HG02588 (cell line): ENCODE results near the gene ZNF626.
"Not testable (repeated sequence)": the region's sequence is repeated elsewhere in the genome, so short reads cannot be mapped to it uniquely, and the experiment has no call there.

Experiments used
- ATAC-seq: cut with Tn5 transposase; IDR thresholded peaks from one replicate; pipeline ENCODE4 v1.9.1; 2021; ENCODE audit warnings: mild to moderate bottlenecking, moderate library complexity; ENCODE audit not compliant: unreplicated experiment

ZNF626 gene

DNA sequence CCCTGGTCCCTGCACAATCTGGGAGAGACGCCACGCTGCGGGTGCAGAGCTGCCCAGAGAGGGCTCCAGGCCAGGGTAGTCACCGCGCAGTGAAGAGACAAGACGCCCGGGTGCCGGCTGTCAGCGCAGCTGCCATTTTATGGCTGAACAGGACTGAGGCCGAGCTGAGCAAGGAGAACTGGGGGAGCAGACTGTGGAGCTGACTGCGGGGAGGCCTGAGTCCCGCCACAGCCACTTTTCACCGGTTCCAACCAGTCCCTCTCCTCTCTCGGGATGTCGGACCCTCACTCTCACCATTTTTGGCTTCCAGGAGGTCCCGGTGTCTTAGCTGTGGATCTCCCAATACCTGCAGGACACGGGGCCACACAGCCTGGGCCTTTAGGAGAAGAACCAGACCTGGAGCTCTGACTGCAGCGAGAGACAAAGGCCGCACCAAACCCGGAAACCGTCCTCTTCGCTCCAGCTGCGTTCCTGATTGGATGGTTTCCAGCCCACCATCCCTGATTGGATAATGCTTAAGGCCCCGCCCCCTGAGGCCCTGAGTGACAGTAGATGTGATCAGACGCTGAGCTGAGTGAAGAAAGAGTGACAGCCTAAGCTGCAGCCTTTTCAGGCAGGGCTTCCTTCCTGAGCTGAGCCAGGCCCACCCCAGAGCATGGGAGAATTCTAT lies at the start of gene ZNF626:
Gene ZNF626 (minus strand): TSS at position 422 of the 670 bp plus-strand sequence. CDS start 125 bp downstream, at position 297.
- ATAC-seq = peak; percentile 86

DNA sequence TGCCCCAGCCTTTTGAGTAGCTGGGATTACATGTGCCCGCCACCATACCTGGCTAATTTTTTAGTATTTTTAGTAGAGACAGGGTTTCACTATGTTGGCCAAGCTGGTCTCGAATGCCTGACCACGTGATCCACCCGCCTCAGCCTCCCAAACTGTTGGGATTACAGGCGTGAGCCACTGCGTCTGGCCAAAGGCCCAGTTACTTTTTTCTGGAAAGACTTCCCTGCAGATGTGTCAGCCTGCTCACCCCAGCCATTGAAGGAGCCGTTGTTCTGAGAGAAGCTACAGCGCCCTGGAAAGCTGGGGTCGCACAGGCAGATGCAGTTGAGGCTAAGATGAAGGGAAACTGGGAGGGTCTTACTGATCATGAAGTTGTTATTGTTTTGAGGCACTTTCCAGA lies 7.9 kb upstream of the ZNF626 start:
- ATAC-seq = no peak

DNA sequence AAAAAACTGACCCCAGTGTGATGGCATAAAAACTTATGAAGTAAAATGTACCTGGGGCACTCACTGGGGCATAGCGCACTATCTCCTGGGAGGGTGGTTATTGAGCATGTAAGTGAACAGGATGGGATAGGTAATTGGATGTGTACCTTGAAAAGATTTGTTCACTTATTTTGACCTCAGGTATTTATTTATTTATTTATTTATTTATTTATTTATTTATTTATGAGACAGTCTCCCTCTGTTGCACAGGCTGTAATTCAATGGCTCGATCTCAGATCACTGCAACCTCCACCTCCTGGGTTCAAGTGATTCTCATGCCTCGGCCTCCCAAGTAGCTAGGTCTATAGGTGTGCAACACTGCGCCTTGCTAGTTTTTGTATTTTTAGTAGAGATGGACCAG lies 5.9 kb upstream of the ZNF626 start:
- no peak for ATAC-seq

DNA sequence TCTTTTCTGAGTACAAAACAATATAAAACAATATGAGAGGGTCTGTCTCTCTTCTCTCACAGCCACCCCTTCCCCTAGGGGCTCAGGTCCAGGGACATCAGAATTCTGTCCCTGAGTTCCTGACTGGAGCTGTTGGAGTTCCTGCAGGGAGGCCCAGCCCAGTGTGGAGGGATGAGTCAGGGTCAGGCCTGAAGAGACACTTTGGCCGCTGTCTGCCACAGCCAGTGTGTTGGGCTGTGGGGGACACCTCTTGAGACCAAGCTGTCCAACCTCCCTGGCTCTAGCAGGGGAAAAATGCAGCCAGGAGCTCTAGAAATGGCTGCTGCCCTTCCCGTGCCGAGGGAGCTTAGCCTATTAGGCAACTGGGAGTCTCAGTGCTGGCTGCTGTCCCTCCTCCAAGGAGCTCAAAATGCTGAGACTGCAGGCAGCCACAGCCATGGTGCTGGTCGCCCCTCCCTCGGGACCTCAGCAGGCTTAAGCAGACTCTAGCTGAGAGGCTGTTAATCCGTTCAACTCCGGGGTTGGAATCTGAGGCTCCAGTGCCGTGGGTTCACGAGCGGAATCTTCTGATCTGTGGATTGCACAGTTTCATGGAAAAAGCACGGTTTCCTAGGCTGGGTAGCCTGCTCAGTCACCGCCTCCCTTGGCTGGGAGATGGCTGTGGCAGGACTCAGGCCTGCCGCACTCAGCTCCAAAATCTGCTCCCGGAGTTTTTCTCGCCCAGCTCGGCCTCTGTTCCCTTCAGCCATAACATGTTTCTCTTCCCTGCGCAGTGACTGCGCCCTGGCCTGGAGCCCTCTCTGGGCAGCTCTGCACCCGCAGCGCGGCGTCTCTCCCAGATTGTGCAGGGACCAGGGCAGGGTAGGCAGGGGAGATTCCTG lies 3.8 kb upstream of the ZNF626 start:
- no peak for ATAC-seq

DNA sequence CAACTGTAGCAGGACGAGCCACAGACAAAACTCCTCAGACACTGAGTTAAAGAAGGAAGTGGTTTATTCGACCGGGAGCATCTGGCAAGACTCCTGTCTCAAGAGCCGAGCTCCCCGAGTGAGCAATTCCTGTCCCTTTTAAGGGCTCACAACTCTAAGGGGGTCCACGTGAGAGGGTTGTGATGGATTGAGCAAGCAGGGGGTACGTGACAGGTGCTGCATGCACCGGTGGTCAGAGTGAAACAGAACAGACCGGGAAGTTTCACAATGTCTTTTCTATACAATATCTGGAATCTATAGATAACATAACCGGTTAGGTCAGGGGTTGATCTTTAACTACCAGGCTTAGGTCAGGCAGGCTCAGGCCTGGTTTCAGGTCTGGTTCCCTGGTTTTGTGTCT lies 3.1 kb upstream of the ZNF626 start:
- not testable (repeated sequence) for ATAC-seq

DNA sequence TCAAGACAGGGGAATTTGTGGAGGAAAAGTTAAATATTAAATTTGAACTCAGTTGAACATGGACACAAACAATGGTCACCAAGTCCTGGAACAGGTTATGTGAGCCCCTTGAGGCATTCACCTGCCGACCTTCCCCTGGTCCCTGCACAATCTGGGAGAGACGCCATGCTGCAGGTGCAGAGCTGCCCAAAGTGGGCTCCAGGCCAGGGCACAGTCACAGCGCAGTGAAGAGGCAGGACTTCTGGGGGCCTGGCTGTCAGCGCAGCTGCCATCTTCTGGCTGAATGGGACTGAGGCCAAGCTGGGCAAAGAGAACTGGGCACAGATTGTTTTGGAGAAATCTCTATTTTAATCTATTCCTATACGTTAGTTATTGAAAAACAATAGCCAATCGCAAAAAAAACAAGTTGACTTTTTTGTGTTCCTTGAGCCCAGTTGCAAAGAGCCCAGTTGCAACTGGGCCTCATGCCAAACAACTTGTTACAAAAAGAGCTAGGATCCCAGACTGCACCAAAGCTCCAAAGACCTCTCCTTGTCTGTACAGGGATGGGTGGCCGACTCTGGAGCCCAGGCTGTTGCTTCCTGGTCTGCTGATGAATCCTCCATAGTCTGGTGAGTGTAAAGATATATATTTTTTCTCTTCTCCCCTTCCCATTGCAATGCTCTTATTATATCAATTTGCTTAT lies 1.2 kb upstream of the ZNF626 start:
- ATAC-seq = no peak

DNA sequence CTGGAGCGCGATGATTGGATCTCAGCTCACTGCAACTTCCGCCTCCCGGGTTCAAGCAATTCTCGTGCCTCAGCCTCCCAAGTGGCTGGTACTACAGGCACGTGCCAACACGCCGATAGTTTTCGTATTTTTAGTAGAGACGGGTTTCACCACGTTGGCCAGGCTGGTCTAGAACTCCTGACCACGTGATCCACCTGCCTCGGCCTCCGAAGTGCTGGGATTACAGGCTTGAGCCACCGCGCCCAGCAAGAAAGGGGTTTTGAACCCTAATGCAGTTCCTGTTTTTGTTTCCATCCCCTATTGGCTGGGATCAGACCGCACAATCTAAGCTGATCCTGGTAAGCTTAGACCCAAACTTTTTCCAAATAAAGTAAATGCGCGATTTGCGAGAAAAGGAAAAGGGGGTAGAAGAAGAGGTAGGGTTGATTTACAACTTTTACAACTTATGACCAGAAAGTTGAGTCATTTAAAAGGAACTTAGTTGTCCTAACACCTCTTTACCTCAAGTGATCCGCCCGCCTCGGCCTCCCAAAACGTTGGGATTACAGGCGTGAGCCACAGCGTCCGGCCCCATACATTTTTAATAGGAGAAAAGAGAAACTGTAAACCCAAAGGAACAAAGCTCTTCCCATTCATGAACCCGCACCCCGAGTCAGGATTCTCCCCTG lies 764 bp downstream of the ZNF626 start:
- no peak for ATAC-seq

DNA sequence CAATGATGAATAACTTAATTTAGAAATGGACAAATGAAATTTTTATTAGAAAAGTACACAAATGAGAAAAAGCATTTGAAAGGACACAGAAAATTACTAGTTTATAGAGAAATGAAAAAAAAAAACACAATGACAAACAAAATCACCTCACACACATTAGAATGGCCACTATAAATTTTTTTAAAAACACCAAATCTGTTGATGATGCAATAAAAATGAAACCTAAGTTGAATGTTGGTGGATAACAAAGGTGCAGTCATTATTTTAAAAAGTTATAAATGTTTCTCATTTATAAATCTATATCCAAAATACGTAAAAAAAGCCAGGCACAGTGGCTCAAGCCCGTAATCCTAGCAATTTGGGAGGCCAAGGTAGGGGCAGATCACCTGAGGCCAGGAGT lies 20.8 kb downstream of the ZNF626 start:
- no peak for ATAC-seq

DNA sequence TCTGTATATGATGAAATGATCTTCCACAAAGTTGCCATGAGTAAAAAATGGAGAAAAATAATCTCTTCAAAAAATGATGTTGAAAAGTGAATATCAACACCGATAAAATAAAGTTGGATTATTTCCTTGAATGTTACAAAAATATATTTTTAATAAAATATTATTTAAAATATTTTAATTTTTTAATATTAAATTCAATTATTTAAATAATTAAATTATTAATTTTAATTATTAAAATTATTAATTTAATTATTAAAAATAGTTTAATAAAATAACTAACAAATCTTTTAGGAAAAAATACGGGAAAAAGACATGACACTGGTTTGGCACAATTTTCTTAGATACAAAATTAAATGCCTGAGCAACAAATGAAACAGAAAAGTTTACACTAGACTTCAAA lies 21.3 kb downstream of the ZNF626 start:
- ATAC-seq = no peak

DNA sequence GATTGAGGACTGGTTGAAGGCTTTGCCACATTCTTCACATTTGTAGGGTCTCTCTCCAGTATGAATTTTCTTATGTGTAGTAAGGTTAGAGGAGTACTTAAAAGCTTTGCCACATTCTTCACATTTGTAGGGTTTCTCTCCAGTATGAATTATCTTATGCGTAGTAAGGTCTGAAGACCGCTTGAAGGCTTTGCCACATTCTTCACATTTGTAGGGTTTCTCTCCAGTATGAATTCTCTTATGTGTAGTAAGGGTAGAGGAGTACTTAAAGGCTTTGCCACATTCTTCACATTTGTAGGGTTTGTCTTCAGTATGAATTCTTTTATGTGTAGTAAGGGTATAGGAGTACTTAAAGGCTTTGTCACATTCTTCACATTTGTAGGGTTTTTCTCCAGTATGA lies 36.8 kb downstream of the ZNF626 start:
- not testable (repeated sequence) for ATAC-seq

DNA sequence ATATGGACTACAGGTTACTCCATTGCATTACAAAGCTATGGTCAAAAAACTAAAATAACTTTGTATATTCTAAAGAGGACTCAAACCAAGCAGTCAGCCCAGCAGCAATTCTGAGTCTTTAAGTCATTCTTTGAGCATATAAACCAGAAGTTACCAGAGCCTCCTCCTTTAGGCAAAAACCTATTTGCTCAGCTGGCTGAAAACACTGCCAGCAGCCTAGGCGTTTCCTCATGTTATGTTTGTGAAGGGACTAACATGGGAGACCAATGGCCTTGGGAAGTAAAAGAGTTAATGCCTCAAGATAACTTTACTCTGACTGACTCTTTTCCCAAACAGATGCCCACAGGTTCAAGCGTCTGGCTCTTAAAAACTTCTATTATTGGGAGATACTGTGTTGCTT lies 45.3 kb downstream of the ZNF626 start:
- ATAC-seq = no peak

DNA sequence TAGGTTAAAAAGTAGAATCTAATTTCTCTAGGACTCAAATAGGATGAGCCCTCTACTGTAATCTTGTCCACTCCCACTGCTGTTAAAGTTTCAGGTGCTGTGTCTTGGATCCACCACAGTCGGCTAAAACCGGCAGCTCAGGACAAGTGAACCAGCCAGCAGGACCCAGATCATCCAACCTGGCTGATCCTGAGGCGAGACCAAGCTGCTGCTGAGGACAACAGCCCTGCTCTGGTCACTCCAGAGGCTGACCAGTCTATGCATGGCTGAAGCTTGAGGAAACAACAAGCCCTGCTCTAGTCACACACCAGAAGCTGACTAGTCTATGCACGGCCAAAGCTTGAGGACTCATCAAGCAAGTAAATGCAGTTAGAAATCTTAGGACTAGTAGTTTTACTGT lies 46.4 kb downstream of the ZNF626 start:
- not testable (repeated sequence) for ATAC-seq

DNA sequence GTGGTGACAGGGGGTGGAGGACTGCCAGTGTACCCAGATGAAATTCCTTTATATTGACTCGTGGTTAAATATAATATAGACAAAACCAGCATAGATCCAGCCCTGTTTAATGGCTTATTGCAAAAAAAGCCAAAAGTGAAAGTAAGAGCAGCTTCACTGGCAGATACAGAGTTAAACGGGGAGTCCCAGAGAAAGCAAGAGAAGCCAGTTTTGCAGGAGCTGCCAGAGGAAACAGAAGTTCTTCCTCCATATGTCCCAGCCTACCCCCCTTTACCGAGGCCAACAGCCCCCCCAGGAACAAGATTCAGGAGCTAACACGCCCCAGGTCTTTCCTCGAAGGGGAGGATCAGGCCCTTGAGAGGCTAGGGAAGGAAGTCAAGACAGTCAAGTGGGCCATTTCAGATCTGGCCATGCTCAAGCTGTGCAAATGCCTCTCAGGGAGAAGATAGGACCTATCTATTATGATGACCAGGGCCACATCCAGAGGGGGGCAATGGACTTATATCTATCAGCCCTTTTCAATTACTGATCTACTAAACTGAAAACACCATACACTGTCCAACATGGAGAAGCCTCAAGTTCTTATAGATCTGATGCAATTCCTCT lies 48.6 kb downstream of the ZNF626 start:
- ATAC-seq = no peak

DNA sequence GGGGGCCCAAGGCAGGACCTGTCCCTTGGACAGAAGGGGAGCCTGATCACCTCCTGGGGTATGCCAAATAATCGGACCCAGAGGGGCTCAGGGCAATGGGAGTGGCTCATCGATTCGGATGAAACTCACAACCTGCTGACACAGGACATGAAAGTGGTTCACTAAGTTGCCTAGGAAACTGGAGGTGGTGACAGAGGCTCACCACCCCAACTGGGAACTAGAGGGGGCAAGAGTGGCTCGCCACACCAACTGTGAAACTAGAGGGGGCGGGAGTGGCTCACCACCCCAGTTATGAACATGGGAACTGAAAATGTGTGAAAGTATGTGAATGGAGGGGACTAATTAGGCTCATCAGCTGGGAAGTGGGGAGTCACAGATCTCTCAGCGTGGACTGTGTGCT lies 49.5 kb downstream of the ZNF626 start:
- ATAC-seq = no peak

DNA sequence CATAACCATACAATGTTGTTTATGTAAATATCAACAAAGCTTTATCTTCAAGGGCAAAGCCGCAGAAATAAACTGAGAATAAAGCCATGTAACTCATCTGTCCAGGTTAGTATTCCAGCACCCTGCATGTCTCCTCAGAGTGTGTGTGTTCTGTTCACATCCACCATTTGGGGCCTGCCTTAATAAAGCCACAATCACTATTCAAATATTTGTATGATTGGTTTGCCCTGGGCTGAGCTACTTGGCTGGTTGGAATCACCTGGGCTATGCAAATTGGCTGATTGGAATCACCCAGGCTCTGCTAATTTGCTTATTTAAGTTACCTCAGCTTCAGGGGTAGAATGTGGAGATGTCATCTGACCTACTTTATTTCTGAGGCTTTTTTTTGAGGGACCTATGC lies 53.4 kb downstream of the ZNF626 start:
- no peak for ATAC-seq
